SHP77 treated with DMSO at 0.1 percent for 48 hours (cell line): ENCODE data around the gene KRT80.
"Not testable (repeated sequence)": the region's sequence is repeated elsewhere in the genome, so short reads cannot be mapped to it uniquely, and the experiment has no call there.

Experiments
- DNase-seq: peaks from one replicate; lab custom pipeline; 2025; lab: John Stamatoyannopoulos, UW

KRT80 gene

DNA sequence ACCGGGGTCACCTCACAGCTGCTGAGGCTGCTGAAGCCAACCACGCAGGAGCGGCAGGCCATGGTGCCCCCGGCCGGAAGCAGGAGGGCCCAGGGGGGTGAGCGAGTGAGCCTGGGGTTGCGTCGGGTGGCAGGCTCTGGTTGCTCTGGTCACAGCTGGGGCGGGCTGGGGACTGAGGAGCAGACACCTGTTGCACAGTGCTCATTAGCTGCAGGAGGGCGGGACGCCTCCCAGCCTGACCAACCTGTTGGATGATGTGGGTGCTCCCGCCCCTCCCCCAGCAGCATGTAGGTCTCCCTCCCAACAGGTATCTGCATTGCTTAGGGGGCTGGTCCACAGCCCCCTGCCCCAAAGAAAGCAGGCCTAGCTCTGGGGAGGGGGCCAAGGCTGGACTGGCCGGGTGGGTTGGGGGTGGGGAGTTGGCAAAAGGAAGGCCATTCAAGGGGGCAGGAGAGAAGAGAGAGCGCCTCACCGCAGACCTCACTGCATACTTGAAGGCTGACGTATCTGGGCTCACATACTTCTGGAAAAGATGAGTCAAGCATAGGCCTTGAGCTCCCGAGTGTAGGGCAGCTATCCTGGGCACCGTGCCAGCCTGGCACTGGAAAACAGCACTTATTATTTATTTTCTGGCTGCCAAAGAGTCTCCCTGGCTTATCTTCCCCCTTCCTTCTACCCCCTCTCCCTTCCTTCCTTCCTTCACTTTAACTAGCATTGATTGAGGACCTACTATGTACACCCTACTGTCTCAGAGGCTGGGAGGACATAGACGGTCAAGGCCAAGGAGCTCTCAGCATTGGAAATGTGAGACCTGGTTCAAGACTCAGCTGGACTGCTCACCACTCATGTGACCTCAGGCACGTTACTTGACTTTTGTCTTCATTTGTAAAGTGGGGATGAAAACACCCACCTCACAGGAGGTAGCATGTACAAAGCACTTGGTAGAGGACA, at the start of gene KRT80:
TSS of gene KRT80 (minus strand) at position 174 of the 951 bp plus-strand sequence. CDS start at position 62, 112 bp downstream.
- peak; percentile 36 for DNase-seq

DNA sequence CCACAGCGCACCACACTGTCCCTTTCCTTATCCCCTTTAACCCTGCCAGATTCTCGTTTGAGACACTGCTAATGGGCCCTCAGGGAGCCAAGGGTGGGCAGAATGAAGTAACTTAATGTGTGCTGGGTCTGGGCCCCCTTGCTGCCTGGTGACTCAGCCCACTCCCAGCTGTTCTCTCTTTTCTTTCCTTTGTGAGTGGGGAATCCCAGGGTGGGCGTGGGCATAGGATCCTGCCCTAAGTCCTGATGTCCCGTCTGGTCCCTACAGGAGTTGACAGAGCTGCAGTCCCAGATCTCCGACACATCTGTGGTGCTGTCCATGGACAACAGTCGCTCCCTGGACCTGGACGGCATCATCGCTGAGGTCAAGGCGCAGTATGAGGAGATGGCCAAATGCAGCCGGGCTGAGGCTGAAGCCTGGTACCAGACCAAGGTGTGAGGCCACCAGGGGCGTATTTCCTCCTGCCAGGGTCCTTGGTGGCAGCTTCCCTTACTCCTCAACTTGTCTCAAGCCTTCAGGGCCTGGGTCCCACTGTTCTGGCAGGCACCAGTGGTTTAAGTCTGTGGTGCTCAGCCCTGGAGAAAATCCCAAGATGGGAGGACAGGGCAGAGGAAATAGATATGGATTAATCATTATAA, 49.5 kb upstream of the KRT80 start:
- DNase-seq = no peak

DNA sequence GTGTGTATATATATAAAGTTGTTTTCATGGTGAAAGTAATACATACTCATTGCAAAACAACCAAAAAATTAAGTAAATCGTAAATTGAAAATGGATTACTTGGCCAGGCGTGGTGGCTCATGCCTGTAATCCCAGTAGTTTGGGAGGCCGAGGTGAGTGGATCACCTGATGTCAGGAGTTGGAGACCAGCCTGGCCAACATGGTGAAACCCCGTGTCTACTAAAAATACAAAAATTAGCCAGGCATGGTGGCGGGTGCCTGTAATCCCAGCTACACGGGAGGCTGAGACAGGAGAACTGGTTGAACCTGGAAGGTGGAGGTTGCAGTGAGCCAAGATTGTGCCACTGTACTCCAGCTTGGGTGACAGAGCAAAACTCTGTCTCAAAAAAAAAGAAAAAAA, 48.4 kb upstream of the KRT80 start:
- not testable (repeated sequence) for DNase-seq

DNA sequence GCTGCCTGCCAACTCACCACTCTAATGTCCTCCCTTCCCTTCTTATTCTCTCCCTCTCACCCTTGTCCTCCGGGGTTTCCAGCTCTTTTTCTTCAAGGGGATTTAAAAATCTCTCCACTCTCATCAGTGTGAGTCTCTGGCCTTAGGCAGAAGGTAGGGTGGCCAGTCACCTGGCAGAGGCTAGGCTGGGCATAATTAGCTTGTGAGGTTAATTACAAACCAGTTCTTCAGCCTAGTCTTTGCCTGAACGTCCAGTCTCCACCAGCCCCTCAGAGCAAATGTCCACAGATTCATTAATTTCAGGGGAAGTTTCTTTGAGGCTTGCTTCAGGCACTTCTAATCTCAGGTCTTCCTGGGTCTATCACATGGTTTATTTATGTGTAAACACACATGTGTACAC, 48.0 kb upstream of the KRT80 start:
- DNase-seq = no peak

DNA sequence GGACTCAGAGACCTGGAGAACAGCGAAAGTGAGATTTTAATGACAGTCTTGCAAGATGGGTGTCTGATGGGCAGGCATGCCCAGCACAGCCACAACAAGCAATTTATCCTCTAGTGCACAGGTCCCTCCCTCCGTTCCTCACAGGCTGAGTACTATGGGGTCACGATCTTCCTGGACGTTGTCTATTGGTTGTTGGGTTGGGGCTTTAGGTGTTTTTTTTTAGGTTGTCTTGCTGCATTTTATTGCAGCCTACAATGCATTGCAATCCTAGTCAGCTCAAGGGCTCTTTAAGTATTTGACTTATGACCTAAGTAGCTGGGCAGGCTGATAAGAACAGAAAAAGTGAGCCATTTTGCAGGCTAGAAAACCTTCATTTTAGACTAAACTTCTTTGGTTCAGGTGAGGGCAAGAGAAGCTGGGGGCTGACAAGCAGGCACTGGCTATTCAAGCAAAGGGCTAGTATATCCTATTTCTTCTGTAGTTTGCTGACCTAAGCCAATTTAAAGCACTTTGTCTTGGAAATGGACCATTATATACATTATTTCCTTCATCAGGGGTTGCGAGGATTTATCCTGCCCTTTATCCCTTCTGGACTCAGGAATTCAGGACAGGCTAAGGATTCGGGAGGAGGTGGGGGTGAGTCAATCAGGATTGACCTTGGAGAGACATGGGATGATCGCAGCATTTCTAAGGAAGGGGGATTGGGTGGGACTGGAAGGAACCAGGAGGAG, 47.3 kb upstream of the KRT80 start:
- DNase-seq = no peak

DNA sequence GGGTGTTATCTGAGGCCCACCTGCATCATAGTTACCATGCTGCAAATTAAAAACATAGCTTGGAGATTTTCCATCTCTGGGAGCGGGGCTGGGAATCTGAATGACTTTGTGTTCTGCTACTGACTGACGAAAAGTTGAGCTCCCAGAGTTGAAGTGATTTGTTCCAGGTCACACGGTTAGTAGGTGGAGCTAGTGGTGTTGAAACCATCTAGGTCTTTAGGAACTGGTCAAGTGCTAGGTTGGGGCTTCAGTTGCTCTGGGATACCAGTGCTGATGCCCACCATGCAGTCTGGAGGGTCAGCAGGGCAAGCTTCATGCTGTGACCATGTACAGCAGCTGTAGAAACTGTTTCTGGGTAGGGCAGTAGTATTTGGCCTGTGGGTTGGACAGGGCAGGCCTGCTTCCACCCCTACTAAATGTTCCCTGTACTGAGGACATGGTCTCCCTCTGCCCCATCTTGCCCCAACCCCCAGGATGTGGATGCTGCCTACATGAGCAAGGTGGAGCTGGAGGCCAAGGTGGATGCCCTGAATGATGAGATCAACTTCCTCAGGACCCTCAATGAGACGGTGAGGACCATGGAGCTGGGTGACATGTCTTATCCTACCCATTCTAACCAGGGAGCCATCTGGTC, 46.5 kb upstream of the KRT80 start:
- no peak for DNase-seq

DNA sequence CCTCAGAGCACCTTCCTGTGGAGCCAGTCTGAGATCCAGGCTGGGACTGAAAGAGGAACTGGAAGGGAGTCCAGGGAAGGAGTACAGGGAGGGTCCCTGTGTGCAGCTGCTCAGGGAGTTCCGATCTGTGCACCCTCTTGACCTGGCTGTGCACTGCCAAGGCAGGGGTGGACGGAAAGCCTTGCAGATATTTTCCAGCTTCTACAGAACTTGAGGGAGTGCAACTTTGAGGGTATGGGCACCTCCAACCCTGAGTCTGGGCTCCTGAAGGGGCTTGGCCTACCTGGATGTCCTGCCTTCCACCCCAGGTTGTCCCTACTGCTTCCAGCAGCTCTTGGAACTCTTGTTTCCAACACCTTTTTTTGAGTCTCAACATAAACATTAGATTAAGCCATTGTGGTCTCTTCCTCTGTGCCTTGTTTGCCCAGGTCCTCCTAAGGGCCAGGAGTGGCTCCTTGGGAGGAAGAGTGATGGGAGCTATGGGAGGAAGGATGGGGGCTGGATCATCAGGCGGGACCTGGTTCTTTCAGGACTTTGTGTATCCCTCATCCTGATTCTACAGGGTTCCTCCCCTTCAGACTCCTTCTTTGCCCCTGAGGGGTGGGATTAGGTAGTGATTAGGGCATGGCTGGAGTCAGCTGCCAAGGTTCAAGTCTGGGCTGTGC, 44.7 kb upstream of the KRT80 start:
- DNase-seq = no peak

DNA sequence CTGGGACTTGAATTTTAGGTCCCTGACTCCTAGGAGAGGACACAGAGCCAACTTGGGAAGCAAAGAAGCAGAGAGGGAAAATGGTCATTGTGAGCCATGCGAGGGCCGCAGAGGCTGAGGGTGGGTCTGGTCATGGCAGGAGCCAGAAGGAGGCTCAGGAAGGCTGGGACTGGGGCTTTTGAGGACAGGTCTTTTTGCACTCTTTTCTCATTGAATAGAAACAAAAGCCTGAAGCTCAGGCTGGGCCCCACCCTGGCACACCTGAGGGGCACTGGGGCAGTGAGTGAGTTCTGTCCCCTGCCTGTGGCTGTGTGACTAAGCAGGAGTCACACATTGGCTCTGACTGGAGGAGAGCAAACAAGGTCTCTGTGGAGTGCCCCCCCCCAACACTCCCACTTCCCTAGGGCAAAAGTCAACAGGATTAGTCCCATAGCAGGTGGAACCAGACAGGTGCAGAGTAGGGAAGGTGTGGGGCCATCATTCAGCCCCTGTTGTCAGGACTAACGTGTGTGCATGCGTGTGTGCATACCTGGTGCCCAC, 44.1 kb upstream of the KRT80 start:
- DNase-seq = no peak

DNA sequence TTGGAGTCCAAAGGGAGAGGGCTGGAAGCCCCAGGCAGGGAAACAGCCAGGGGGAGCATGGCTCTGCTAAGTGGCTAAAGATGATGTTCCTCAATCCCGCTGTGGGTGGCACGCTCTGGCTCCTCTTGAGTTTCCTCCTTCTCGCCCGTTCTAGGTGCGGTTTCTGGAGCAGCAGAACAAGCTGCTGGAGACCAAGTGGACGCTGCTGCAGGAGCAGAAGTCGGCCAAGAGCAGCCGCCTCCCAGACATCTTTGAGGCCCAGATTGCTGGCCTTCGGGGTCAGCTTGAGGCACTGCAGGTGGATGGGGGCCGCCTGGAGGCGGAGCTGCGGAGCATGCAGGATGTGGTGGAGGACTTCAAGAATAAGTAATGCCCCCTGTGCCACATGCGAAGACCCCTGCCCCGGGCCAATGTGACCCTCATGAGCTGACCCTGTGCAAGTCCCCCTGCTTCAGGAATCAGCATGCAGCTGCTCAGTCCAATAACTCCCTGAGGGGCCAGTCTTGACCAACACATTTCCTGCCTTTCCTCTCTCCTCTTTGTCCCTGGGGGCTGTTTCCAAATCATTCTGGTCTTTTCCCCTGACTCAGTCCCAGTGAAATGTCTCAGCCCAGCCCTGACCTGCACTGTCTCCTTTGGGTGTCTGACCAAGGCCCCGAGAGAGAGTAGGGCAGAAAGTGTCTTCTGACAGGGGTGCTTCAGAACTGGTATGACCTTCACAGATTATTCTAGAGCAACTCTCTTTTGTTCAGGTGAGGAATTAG, 43.4 kb upstream of the KRT80 start:
- no peak for DNase-seq

DNA sequence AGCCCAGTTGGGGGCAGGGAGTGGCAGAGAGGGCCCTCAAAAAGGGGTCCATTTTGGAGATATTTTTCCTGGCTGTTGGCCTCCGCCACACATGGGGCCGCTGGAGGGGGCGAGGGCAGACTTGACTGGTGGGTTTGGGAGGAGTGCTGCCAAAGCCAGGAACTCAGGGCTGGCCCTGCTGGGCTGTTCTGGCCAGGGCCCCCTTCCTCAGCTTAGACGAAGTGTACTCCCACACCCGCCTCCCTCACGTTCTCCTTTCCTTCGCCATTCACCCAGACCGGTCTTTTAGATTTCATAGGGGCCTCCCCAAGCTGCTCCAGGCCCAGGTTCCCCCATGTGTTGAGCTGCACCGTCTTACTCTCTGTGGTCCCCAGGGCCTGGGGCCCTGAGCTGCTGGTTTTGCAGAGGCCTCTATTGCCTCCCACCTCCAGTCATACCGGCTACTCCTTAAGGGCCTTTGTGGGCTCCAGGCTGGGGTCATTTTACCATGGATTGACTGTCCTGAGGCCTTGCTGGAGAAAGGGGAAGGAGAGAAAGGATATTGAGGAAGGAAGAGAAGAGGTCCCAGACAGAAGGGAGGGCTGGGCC, 42.5 kb upstream of the KRT80 start:
- DNase-seq = no peak

DNA sequence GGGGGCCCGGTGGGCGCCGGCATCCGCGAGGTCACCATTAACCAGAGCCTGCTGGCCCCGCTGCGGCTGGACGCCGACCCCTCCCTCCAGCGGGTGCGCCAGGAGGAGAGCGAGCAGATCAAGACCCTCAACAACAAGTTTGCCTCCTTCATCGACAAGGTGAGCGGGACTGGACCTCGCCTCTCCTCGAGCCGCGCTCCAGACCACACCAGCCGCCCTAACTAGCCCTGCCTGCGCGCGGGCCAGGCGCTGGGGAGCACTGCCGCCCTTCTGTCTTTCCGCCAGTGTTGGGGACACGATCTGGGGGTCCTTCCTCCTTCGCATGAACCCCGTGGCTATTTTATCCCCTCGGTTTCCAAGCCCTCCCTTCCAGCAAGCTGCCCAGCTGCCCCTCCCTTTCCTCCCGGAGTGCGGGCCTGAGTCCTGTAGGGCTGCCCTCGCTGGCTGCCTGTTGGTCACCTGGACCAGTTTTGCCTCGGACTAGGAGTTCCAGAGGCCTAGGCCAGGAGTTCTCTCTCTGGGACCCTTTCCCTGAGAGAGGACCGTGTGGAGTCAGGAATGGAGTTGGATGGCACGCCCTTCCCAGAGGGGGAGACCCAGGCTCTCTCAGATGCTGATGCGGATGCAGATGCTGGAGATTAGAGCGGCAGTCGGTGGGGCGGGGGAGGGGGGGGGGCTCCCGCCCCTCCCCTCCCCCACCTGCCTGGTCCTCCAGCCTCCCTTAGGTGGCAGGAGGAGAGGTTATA, 41.8 kb upstream of the KRT80 start:
- no peak for DNase-seq

DNA sequence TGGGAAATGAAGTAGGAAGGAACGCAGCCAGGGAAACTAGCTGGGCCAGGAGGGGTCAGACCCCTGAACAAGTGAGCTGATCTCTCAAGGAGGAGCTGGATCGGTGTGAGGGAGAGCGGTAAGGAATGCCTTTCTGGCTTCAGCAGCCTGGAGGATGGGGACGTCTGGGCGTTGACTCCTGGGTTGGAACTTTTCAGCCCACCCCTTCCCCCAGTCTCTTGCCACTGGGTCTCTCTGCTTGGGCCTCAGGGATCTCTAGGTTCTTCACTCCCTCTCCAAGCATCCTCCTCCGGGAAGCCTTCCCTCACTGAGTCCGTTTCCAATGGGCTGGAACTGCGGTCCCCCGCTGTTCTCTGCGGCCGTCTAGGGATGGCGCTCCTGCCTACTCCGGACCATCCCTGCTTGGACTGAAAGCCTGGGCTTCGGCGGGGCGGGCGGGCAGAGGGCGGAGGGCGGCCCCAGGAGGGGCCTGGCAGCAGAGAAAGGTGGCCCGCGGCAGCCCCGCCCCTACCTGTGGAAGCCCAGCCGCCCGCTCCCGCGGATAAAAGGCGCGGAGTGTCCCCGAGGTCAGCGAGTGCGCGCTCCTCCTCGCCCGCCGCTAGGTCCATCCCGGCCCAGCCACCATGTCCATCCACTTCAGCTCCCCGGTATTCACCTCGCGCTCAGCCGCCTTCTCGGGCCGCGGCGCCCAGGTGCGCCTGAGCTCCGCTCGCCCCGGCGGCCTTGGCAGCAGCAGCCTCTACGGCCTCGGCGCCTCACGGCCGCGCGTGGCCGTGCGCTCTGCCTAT, 41.1 kb upstream of the KRT80 start, which contains the start of gene KRT7:
TSS of gene KRT7 (plus strand) at position 570 of the 788 bp plus-strand sequence. CDS start at position 624, 54 bp downstream.
- DNase-seq = no peak

DNA sequence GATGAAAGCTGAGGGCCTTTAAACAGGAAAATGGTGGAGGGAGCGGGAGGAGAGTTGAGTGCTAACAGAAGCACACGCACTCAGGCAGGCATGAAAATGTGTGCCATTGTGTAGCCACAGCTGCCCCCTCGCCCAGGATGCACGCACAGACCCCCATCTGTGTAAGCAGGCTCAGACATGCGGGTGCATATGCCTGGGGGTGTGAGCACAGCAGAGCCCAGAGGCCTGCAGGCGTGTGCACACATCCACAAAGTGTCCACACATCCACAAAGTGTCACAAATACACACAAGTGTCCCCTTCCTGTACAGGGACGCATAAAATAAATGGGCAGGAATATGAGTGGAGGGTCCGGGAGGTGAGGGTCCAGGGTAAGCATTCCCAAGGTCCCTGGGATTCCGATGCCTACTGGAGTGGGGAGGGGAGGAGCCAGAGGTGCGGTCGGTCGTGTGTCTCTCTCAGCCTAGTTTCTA, 40.4 kb upstream of the KRT80 start:
- no peak for DNase-seq

DNA sequence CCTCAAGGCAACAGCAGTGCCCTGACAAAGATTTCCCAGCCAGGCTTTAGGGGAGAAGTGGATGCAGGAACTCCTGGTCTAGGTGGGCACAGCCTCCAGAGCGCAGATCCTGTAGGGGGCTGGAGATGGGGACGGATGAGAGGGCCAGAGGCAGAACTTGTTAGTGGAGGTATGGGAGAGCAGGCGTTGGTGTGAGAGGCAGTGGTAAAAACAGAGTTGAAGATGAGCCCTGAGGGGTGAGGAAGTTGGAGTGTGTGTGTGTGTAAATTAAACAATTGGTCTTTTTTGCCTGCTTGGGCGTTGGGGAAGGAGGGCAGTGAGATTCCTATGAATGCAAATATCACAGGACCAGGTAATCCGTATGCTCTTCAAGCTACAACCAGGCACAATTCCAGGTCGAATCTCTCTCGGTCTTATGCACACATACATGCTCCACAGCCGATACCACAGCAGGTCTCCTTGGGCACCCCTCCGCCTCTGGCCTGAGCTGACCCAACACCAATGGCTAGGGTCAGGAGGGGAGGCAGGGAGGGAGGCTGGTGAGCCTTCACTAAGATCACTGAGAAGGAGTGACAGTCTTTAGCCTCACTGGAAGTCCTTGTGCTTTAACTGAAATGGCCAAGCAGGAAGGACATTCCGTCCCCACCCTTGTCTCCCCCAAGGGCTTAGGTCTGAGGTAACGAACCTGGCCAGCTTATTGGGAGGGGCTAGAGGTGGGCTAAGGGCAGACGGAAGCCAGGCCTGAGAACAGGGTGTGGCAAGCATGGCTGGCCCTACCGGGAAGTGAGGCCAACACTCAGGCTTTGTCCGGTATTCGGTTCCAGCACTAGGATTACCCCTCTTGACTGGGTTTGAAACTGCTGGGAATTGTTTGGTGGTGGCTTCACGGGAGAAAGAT, 39.7 kb upstream of the KRT80 start:
- DNase-seq = no peak

DNA sequence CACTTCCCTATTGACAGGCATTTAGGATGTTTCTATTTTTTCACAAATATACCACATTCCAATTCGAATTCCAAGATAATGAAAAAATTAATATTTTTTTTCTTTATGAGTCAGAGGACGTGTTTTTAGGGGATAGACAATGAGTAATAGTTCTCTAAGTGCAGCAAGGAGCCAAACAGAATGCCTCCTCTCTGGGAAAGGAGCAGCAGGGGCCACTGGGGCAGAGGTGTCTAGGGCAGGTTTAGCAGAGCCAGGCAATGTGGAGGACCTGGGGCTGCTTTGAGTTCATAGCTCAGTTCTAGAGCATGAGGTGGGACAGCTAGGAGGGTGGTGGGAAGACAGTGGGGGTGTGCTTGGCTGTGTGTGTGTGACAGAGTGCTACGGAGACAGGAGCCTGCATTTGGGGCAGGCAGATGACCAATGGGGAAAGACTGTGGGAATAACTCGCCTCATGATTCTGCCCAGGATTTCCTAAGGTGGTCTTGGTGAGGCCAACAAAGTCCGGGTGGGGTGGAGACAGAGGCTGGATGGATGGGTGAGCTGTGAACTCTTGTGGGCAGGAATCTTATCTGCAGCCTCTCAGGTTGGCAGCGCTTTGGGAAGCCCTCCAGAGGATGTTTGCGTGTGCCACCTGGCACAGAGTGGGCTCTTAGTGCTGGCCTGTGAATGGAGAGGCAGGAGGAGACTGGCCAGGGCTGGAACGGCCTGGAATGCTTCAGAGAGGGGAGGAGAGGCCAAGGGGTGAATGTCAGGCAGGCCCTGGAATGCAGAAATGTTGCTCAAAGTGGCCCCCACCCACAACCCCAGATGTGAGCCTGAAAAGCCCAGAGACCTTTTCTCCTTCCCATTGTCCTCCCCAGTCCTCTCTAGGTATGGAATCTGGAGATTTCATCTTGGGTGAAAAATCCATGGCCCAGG, 38.8 kb upstream of the KRT80 start:
- DNase-seq = no peak

DNA sequence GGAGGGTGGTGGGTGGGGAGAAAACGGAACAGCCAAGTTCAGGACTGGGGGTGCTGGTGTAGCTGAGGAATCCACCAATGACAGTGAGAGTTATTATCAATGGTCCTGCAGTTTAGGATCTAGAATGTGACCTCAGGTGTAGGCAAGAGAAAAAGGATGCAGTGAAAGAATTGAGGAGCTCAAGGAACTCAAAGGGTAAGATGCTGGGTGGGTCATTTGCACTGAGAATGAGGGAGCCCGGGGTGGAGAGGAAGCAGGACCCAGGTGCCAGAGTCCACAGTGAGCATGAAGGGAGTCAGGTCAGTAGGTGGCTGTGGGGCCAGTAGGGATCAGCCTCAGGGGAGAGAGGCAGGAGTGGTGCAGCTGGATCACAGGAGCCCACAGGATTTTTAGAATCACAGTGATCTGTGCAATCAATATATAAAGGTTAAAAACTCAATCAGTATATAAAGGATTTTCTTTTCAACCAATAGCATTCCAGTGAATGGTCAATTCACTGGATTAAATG, 38.1 kb upstream of the KRT80 start:
- DNase-seq = no peak
